ENCODE measurements around the gene MRPL33.

DNA sequence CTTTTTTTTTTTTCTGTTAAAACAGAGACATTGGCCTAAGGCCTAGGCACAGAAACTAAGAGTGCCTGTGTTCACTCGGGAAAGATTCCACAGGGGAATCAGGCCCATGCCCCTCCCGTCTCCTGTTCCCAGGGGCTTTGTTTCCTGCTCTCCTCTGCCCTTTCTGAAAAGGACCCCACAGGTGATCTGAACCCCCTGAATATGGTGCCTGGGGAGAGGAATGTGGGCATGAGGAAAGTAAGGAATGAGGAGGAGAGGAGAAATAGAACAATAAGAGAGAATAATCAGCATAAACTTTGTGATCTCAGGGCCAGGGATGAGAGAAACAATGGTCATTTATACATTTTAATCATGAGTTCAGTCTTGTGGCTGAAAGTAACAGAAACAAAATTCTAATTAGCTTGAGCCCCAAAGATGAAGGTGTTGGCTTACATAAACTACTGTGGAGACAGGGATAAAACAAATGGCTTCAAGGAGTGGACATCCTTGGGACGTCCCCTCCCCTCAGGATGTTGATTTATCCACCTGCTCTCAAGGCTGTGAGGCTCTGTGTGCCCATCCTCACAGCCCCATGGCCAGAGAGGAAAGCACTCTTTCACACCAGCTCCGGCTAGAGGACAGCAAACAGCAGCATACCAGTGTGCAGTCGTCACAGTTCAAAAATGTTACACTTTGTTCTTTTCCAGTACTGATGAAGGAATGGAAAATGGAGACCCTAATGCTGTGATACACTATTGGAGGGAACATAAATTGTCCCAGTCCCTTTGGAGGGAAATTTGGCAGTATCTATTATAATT is 46.4 kb upstream of the MRPL33 start:
- TF ChIP-seq, protein P1, sequence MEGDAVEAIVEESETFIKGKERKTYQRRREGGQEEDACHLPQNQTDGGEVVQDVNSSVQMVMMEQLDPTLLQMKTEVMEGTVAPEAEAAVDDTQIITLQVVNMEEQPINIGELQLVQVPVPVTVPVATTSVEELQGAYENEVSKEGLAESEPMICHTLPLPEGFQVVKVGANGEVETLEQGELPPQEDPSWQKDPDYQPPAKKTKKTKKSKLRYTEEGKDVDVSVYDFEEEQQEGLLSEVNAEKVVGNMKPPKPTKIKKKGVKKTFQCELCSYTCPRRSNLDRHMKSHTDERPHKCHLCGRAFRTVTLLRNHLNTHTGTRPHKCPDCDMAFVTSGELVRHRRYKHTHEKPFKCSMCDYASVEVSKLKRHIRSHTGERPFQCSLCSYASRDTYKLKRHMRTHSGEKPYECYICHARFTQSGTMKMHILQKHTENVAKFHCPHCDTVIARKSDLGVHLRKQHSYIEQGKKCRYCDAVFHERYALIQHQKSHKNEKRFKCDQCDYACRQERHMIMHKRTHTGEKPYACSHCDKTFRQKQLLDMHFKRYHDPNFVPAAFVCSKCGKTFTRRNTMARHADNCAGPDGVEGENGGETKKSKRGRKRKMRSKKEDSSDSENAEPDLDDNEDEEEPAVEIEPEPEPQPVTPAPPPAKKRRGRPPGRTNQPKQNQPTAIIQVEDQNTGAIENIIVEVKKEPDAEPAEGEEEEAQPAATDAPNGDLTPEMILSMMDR (IDR thresholded peaks at IDR 0.05), result no peak
- TF ChIP-seq POLR2A (IDR thresholded peaks at IDR 0.05), result peak in 1 of 2 donors; percentile 23

All from gastroesophageal sphincter (tissue), 3 donors.